GM12865 (cell line): ENCODE measurements around the gene HIKESHI.
"Not testable (repeated sequence)": the region's sequence is repeated elsewhere in the genome, so short reads cannot be mapped to it uniquely, and the experiment has no call there.

Experiments used
- DNase-seq: peaks from one replicate; pipeline ENCODE4 v3.0.0; 2010; ENCODE audit warnings: low read depth
- H3K4me3 ChIP-seq: 2 replicates; pipeline ENCODE4 v1.5.1; 2011; ENCODE audit warnings: mild to moderate bottlenecking, low read depth, low read length, control low read depth
- CTCF ChIP-seq: IDR thresholded peaks from 2 replicates; pipeline ENCODE4 v1.5.1; 2011; ENCODE audit warnings: low read length, control low read depth, low read depth, inconsistent platforms; ENCODE audit not compliant: insufficient read depth; ENCODE audit errors: missing control alignments

Gene HIKESHI

DNA sequence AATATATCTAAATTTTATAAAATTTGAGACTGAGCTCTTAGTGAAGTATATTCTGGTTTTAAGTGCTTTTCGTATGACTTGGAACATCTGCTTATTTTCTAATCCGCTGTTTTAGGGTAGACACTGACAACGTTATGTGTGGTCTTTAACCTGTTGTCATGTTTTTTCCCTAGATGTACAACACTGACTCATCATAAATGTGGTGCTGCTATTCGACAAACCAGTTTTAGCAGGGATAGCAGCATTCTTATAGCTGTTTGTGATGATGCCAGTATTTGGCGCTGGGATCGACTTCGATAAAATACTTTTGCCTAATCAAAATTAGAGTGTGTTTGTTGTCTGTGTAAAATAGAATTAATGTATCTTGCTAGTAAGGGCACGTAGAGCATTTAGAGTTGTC, 23.8 kb upstream of the HIKESHI start:
- no peak for DNase-seq
- TF ChIP-seq CTCF, result no peak
- H3K4me3 ChIP-seq, result no peak overlapping the region

GRCh38 chr11:86279747-86280146, 22.3 kb upstream of the HIKESHI start:
- DNase-seq, result no peak
- H3K4me3 ChIP-seq, result no peak overlapping the region
- TF ChIP-seq CTCF, result no peak

DNA sequence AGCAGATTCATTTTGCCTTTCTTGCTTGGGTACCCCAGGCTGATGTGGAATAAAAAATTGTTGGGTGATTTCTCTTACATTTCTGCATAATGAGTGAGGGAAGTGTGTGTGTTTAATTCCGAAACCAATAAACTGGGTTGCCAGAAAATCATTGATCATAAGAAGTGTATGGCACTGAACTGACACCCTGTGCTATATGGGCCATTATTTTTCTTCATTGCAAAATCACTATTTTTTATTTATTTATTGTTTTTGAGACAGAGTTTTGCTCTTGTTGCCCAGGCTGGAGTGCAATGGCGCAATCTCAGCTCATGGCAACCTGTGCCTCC, 14.6 kb upstream of the HIKESHI start:
- H3K4me3 ChIP-seq, result no peak overlapping the region
- TF ChIP-seq CTCF, result no peak
- no peak for DNase-seq

DNA sequence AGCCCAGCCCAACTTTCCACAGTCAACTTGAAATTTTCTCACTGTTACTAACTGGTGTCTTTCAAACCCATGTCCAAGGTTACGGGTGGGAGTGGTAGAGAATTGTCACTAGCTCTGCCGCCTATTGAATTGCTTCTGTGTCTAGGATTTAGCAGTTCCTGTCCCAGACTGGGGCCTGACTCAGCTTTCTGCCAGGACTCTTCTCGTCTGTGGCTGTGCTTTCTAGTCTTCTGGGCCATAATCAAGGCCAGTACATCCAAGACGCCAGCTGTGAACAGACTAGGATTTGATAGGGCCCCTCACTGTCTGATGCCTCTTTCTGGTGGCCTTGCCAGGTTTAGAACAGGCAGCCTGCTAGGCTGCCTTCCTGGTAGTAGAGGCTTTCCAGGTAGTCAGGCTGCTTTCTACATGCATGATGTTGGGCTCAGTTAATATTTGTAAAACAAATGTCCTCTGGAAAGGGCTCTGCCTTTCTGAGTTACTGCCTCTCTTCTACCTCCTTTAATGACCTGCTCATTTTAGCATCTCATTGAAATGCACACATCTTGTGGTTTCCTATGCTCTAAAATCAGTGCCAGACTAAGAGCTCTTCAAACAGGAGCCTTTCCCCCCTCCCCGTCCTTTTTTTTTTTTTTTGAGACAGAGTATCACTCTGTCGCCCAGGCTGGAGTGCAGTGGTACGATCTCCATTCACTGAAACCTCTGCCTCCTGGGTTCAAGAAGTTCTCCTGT, 13.1 kb upstream of the HIKESHI start:
- H3K4me3 ChIP-seq, result no peak overlapping the region
- DNase-seq, result peak; percentile 58
- TF ChIP-seq CTCF, result no peak

DNA sequence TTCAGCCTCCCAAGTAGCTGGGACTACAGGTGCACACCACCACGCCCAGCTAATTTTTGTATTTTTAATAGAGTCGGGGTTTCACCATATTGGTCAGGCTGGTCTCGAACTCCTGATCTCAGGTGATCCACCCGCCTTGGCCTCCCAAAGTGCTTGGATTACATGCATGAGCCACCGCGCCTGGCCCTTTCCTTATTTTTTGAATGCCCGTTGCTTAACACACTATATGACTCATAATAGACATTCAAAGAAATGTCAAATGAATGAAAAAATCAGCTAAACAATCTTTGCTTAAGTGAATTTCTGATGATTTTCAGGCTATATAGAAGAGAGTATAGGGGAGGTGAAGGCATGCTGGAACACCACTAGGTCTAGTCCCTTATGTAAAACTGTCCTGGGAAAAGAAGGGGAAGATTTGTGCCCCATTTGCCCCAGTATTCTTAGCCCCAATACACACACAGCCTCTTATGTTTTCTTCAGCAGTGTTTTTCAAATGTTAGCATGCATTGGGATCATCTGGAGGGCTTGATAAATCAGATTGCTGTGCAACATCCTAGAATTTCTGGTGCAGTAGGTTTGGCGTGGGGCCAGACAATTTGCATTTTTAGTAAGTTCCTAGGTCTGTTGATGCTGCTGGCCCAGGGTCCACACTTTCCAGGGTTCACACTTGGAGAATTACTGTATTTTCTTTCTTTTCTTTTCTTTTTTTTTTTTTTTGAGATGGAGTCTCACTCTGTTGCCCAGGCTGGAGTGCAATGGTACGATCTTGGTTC, 12.3 kb upstream of the HIKESHI start:
- DNase-seq, H3K4me3 ChIP-seq: not testable (repeated sequence)

DNA sequence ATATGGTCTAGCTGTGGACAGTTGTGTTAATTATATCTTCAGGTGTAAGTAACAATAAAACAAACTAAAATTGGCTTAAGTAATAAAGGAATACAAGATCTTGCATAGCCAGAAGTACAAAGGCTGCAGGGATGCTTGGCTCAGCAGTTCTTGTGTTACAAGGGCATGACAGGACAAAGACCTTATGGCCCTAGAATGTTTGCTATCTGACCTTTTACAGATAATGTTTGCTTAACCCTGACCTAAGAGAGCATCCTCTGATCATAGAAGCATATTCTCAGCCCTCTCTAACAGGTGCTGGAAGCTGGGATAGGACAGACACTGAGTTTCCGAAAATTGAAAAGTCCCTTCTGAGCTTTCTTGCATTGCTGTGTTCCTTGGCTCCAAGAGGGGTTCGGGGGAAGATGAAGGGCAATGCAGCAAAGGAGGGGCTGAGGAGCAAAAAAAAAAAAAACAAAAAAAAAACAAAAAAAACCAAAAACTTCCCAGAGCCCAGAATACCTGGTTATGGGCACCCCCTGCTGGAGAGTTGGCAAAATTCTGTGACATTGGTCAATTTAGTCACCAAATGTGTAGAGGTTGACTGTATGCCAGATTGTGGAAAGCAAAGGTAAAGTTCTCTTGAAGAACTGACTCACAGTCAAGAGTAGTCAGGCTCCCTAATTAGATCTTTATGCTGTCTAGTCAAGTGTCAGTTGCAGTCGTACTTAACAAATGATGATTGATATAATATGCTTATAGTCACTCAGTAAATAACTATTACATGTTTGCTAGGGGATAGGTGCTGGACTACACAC, 10.4 kb upstream of the HIKESHI start:
- TF ChIP-seq CTCF, result peak; percentile 69
- peak; percentile 73 for DNase-seq
- H3K4me3 ChIP-seq, result no peak overlapping the region
